Measurements from ENCODE around the gene PLXND1.
A peak's percentile ranks its signal among the peaks of the same experiment; 100 is the strongest.
"Not testable (repeated sequence)": the region's sequence is repeated elsewhere in the genome, so short reads cannot be mapped to it uniquely, and the experiment has no call there.

PLXND1 gene

GRCh38 chr3:129520960-129521359 lies 85.5 kb downstream of the PLXND1 start:
- no peak for DNase-seq

- DNase-seq: no peak
Measured at GRCh38 chr3:129519896-129520715, 86.4 kb downstream of the PLXND1 start.

GRCh38 chr3:129519449-129519848 lies 87.0 kb downstream of the PLXND1 start:
- DNase-seq: no peak

GRCh38 chr3:129518581-129518980 lies 87.9 kb downstream of the PLXND1 start:
- DNase-seq: no peak

- DNase-seq: no peak
Measured at GRCh38 chr3:129518038-129518561, 88.4 kb downstream of the PLXND1 start.

- DNase-seq: no peak
Measured at GRCh38 chr3:129517516-129517915, 89.0 kb downstream of the PLXND1 start.

- DNase-seq: not testable (repeated sequence)
Measured at GRCh38 chr3:129515821-129516432, 90.5 kb downstream of the PLXND1 start.

- DNase-seq: not testable (repeated sequence)
Measured at GRCh38 chr3:129515108-129515820, 91.2 kb downstream of the PLXND1 start.

- DNase-seq: no peak
Measured at GRCh38 chr3:129514563-129514962, 91.9 kb downstream of the PLXND1 start.

GRCh38 chr3:129514110-129514509 lies 92.4 kb downstream of the PLXND1 start:
- no peak for DNase-seq

- no peak for DNase-seq
Measured at GRCh38 chr3:129513705-129514104, 92.8 kb downstream of the PLXND1 start.

- no peak for DNase-seq
Measured at GRCh38 chr3:129512595-129512994, 93.9 kb downstream of the PLXND1 start.

GRCh38 chr3:129507181-129507831 lies 99.2 kb downstream of the PLXND1 start:
- no peak for DNase-seq

GRCh38 chr3:129506231-129506742 lies 100.2 kb downstream of the PLXND1 start:
- DNase-seq: peak; percentile 97

- DNase-seq: peak; percentile 6
Measured at GRCh38 chr3:129505341-129505740, 101.1 kb downstream of the PLXND1 start.

Data from NCI-H1417 treated with DMSO at 0.1 percent for 48 hours (cell line).